Body of pancreas (tissue), 4 donors: Measurements from ENCODE around the gene CTPS2. TPM values are rescaled to one million over a fixed set of nuclear protein-coding genes. Genes with fewer than 3 reads are reported as not detected.
"Not testable (repeated sequence)": the region's sequence is repeated elsewhere in the genome, so short reads cannot be mapped to it uniquely, and the experiment has no call there.

Experiments
- ATAC-seq: fragments of 150-250 bp; one replicate; pipeline ENCODE4 v1.9.1; 2016
- DNase-seq, 4 donors: peaks; one replicate each; pipeline ENCODE4 v3.0.0-alpha.2; 2019
- H3K27ac ChIP-seq, 4 donors: fragments of 200-600 bp; sonication (generic); 1 replicate in 3 of 4; 2 replicates in 1 of 4; pipeline versions ENCODE4 v1.5.1 to v1.6.1; 2016 to 2019; ENCODE audit warnings: mild to moderate bottlenecking in 1 of 4, mixed read lengths in 1 of 4, moderate library complexity in 1 of 4
- H3K27me3 ChIP-seq, 2 donors: fragments of 200-600 bp; sonication (generic); one replicate each; pipeline ENCODE4 v1.6.0; 2016; ENCODE audit warnings: mild to moderate bottlenecking in 1 of 2
- H3K36me3 ChIP-seq, 2 donors: fragments of 200-600 bp; sonication (generic); replicated peaks in 1 of 2; 2 replicates each; pipeline ENCODE4 v1.5.1; 2016; ENCODE audit warnings: low read depth in 2 of 2; ENCODE audit not compliant: insufficient read depth in 1 of 2
- H3K4me1 ChIP-seq: fragments of 200-600 bp; sonication (generic); one replicate; pipeline ENCODE4 v1.6.0; 2016
- H3K4me3 ChIP-seq, 2 donors: fragments of 200-600 bp; sonication (generic); 1 replicate in 1 of 2; 2 replicates in 1 of 2; pipeline ENCODE4 v1.5.1; 2016 to 2019
- H3K9me3 ChIP-seq, 3 donors: fragments of 200-600 bp; sonication (generic); 1 replicate in 2 of 3; 2 replicates in 1 of 3; pipeline ENCODE4 v1.5.1; 2016
- POLR2A ChIP-seq, 3 donors: fragments of 450-650 bp; IDR thresholded peaks; one replicate each; pipeline ENCODE4 v1.6.1; 2016; ENCODE audit warnings: antibody characterized with exemption in 3 of 3, mild to moderate bottlenecking in 2 of 3
- WGBS, 2 donors: methylation state at CpG; one replicate each; pipeline ENCODE4 v1.1.5; 2017; 5-methylcytosine and 5-hydroxymethylcytosine counted together
- intact Hi-C: fragments of 100-400 bp; cut with DNase I; formaldehyde crosslinking; loops from one replicate; pipeline ENCODE4 v1.15.1; 2023
- total RNA-seq, 2 donors: library from RNA; depleted of rRNA; stranded (reverse); fragments of >200 nt; gene quantifications; one replicate each; pipeline ENCODE4 v1.1.0, GENCODE V29; 2016
- TF ChIP-seq, protein P1 (sequence below), 7 experiments: fragments of 450-650 bp in 4 of 7; fragments of 200-600 bp in 3 of 7; sonication (generic) in 3 of 7; IDR thresholded peaks; one replicate each; pipeline ENCODE4 v1.5.1; 2016 to 2019; ENCODE audit warnings: antibody characterized with exemption in 7 of 7

CTPS2 gene, protein sequence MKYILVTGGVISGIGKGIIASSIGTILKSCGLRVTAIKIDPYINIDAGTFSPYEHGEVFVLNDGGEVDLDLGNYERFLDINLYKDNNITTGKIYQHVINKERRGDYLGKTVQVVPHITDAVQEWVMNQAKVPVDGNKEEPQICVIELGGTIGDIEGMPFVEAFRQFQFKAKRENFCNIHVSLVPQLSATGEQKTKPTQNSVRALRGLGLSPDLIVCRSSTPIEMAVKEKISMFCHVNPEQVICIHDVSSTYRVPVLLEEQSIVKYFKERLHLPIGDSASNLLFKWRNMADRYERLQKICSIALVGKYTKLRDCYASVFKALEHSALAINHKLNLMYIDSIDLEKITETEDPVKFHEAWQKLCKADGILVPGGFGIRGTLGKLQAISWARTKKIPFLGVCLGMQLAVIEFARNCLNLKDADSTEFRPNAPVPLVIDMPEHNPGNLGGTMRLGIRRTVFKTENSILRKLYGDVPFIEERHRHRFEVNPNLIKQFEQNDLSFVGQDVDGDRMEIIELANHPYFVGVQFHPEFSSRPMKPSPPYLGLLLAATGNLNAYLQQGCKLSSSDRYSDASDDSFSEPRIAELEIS
- total RNA-seq = 10 to 100 TPM; 13.2 to 16.6 TPM

DNA sequence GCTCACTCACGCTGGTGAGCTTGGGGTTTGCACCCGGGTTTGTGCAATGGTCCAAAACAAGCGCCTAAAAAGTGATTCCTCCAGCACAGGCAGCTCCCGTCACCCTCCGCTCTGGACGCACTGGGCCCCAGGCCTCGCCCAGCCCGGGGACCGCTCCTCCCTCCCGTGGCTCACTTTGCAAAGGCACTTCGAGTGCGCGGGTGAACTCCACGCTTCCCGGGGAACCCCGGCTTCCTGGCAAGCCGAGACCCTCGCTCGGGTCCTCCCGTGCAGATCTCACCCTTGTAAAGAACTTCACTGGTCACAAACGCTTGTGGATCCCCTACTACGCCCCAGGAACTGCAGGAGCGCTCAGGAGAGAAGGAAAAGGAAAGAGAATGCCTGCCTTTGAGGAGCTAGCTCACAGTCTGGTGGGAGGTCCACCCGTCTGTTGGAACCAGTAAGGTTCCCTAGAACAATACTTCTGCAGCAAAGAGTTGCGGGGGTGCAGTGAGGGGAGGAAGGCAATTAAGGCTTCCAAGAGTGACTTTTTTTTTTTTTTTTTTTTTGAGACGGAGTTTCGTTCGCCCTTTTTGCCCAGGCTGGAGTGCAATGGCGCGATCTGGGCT is at the start of gene CTPS2:
TSS of gene CTPS2 (minus strand) at position 122 of the 608 bp plus-strand sequence. CDS start 9,767 bp downstream, outside the sequence.
- 6% methylated on average over 22 of the region's 30 CpGs; no CpG with 5 or more reads in 1 of the 2 donors for WGBS, 2 donors
- DNase-seq (peak; percentile 66 to 75 (median 74)), ATAC-seq (peak; percentile 91)
- Histone ChIP-seq H3K4me1 (peaks cover 12% of the 10 kb centered on the region), H3K4me3 (peak within 1 kb of the TSS; percentile 27 to 54), H3K27ac (peak within 1 kb of the TSS; percentile 69 to 86 (median 85)), H3K36me3 (no peaks in the 10 kb centered on the region), H3K9me3 (no peaks in the 10 kb centered on the region), H3K27me3 (no peaks in the 10 kb centered on the region)
- intact Hi-C loops = no loop called here
- TF ChIP-seq, protein P1, sequence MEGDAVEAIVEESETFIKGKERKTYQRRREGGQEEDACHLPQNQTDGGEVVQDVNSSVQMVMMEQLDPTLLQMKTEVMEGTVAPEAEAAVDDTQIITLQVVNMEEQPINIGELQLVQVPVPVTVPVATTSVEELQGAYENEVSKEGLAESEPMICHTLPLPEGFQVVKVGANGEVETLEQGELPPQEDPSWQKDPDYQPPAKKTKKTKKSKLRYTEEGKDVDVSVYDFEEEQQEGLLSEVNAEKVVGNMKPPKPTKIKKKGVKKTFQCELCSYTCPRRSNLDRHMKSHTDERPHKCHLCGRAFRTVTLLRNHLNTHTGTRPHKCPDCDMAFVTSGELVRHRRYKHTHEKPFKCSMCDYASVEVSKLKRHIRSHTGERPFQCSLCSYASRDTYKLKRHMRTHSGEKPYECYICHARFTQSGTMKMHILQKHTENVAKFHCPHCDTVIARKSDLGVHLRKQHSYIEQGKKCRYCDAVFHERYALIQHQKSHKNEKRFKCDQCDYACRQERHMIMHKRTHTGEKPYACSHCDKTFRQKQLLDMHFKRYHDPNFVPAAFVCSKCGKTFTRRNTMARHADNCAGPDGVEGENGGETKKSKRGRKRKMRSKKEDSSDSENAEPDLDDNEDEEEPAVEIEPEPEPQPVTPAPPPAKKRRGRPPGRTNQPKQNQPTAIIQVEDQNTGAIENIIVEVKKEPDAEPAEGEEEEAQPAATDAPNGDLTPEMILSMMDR (IDR thresholded peaks at IDR 0.05) = peak in 3 of 7 experiments; percentile 22 to 27 (median 25)
- TF ChIP-seq POLR2A (IDR thresholded peaks at IDR 0.05) = peak; percentile 45 to 84 (median 81)

DNA sequence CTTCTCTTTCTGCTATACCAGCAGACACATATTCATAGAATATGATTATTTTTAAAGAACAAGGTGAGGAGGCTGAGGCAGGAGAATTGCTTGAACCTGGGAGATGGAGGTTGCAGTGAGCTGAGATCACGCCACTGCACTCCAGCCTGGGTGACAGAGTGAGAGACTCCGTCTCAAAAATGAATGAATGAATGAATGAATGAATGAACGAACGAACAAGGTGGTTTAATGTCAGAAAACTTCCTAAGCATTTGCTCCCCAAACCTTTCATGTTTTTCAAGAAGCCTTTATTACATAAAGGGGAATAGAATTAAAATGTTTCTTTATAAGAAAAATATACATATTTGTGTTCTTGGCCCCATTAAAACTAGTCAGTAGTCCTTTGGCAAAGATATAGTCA is 49.0 kb upstream of the CTPS2 start:
- ATAC-seq, H3K9me3 ChIP-seq, H3K4me3 ChIP-seq, DNase-seq, H3K4me1 ChIP-seq, H3K27ac ChIP-seq, intact Hi-C loops, H3K36me3 ChIP-seq, H3K27me3 ChIP-seq: not testable (repeated sequence)
- 75 to 85% methylated on average over 4 of the region's 4 CpGs for WGBS, 2 donors

DNA sequence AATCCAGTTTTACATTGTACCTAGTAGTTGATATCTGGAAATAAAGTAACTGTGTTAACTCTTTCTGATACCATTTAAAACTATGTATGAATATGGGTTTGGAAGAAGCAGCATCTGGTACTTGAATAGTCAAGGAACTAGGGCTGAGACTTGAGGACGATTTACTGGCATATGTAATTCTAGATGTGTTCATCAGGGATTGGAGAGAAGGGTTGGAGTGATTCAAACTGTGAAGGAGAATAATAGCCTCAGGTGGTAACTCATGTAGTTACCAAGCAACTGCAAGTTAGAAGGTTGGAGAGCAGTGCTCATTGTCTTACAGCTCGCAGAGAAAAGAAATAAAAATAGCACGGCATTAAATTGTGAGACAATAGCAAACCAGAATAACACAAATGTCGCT is 44.3 kb upstream of the CTPS2 start:
- Histone ChIP-seq H3K27ac (no peak overlapping the region), H3K27me3 (no peaks in the 10 kb centered on the region), H3K9me3 (no peaks in the 10 kb centered on the region), H3K36me3 (no peaks in the 10 kb centered on the region), H3K4me3 (no peak overlapping the region), H3K4me1 (no peaks in the 10 kb centered on the region)
- WGBS, 2 donors = 87 to 93% methylated on average over 4 of the region's 4 CpGs
- DNase-seq (no peak), ATAC-seq (no peak)
- intact Hi-C loops = no loop called here
- no peak for TF ChIP-seq POLR2A (IDR thresholded peaks at IDR 0.05)
- TF ChIP-seq, protein P1 (IDR thresholded peaks at IDR 0.05) = no peak

DNA sequence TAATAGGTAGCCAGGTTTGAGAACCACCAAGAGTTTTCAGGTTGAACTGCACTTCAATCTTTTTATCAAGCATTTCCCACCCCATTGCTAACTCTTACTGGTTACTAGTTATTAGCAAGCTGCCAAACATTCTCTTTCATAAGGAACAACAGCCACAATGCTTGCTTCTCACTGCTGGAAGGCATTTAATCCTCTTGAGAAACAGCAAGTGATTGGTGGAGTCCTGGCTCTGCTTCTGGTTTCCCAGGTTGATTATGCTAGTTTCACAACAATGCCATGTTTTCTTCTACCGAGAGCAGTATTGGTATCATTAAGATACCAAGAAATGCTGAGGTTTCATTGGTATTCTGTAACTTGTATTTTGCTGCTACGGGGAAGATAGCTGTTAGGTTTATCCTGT is 41.5 kb upstream of the CTPS2 start:
- Histone ChIP-seq H3K4me3 (no peak overlapping the region), H3K27ac (no peak overlapping the region), H3K9me3 (no peaks in the 10 kb centered on the region), H3K36me3 (no peaks in the 10 kb centered on the region), H3K4me1 (no peaks in the 10 kb centered on the region), H3K27me3 (no peaks in the 10 kb centered on the region)
- WGBS, 2 donors = 100% methylated on average over 2 of the region's 2 CpGs
- intact Hi-C loops = no loop called here
- ATAC-seq = no peak
- TF ChIP-seq, protein P1 (IDR thresholded peaks at IDR 0.05) = no peak
- no peak for TF ChIP-seq POLR2A (IDR thresholded peaks at IDR 0.05)
- no peak for DNase-seq

DNA sequence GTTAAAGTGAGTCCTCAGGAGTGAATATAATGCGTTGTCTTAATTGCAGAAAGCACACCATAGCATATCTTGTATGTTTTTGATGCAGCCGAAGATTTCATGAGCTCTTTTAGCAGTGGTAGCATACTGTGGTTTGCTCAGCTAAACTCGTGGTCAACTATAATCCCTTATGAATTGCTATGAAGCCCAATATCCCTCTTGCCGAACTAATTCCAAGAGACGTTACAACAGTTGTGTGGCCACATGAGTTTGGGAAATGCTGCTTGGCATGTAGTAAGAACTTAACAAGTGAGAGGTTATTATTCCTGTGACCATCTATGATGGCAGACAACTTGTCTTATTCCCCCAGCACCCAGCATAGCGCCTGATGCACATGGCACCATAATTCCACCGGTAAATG is 37.7 kb upstream of the CTPS2 start:
- H3K4me3 ChIP-seq = no peak overlapping the region
- no peaks in the 10 kb centered on the region for H3K27me3 ChIP-seq
- no peak overlapping the region for H3K27ac ChIP-seq
- no peaks in the 10 kb centered on the region for H3K9me3 ChIP-seq
- TF ChIP-seq, protein P1 (IDR thresholded peaks at IDR 0.05) = no peak
- no peak for TF ChIP-seq POLR2A (IDR thresholded peaks at IDR 0.05)
- ATAC-seq = no peak
- H3K36me3 ChIP-seq = no peaks in the 10 kb centered on the region
- intact Hi-C loops = no loop called here
- 95 to 100% methylated on average over 6 to 7 of the region's 7 CpGs for WGBS, 2 donors
- DNase-seq = no peak
- no peaks in the 10 kb centered on the region for H3K4me1 ChIP-seq
